Heart right ventricle (tissue), 16 donors: ENCODE data around the gene PLPP4. TPM values are rescaled to one million over a fixed set of nuclear protein-coding genes. Genes with fewer than 3 reads are reported as not detected.

ENCODE experiments used
- ATAC-seq, 8 donors: fragments of 200-7000 bp; cut with Tn5 transposase; one replicate each; pipeline ENCODE4 v1.9.1; 2020; ENCODE audit warnings: mild to moderate bottlenecking in 8 of 8, moderate library complexity in 8 of 8, moderate number of reproducible peaks in 1 of 8
- DNase-seq, 2 donors: peaks; one replicate each; pipeline ENCODE4 v3.0.0-alpha.2; 2020
- H3K27ac ChIP-seq, 10 donors: fragments of 200-600 bp; sonication (generic) in 2 of 10; one replicate each; pipeline versions ENCODE4 v1.5.0 to v1.8.0; 2020 to 2022; ENCODE audit warnings: mild to moderate bottlenecking in 3 of 10
- H3K27me3 ChIP-seq, 7 donors: fragments of 200-600 bp; one replicate each; pipeline ENCODE4 v1.8.0; 2021 to 2022; ENCODE audit warnings: mild to moderate bottlenecking in 2 of 7
- H3K36me3 ChIP-seq, 9 donors: fragments of 200-600 bp; sonication (generic) in 1 of 9; one replicate each; pipeline versions ENCODE4 v1.5.0 to v1.8.0; 2020 to 2022; ENCODE audit warnings: mild to moderate bottlenecking in 2 of 9
- H3K4me1 ChIP-seq, 9 donors: fragments of 200-600 bp; sonication (generic) in 1 of 9; one replicate each; pipeline versions ENCODE4 v1.5.0 to v1.8.0; 2020 to 2022; ENCODE audit warnings: mild to moderate bottlenecking in 4 of 9
- H3K4me3 ChIP-seq, 10 donors: fragments of 200-600 bp; sonication (generic) in 2 of 10; one replicate each; pipeline versions ENCODE4 v1.5.0 to v1.8.0; 2020 to 2022; ENCODE audit warnings: mild to moderate bottlenecking in 7 of 10, moderate library complexity in 2 of 10
- H3K9me3 ChIP-seq, 11 donors: fragments of 200-600 bp in 10 of 11; sonication (generic) in 2 of 11; one replicate each; pipeline versions ENCODE4 v1.5.0 to v1.8.0; 2013 to 2022; ENCODE audit warnings: mild to moderate bottlenecking in 2 of 11, control low read depth in 1 of 11, moderate library complexity in 1 of 11
- CTCF ChIP-seq, 9 donors: fragments of 200-600 bp; sonication (generic) in 2 of 9; IDR thresholded peaks; one replicate each; pipeline versions ENCODE4 v1.5.0 to v1.8.0; 2021 to 2022; ENCODE audit warnings: antibody characterized with exemption in 9 of 9, mild to moderate bottlenecking in 5 of 9, moderate library complexity in 1 of 9
- WGBS, 2 donors: extraction: QIAGEN DNeasy Blood & Tissue Kit; methylation state at CpG; one replicate each; pipeline ENCODE4 v1.1.7; 2013; ENCODE audit warnings: inconsistent platforms in 1 of 2; 5-methylcytosine and 5-hydroxymethylcytosine counted together
- intact Hi-C, 10 donors: fragments of 100-400 bp; cut with DNase I; formaldehyde crosslinking; loops; one replicate each; pipeline versions ENCODE4 v1.11.1 to v1.14.2; 2022
- polyA plus RNA-seq, 2 donors: library from polyadenylated mRNA; stranded (reverse); fragments of 200-250 nt; gene quantifications; one replicate each; pipeline ENCODE4 v1.2.3, GENCODE V29; 2013
- total RNA-seq, 10 donors: library from RNA; stranded (reverse); fragmentation: NEBNext Ultra II Directional in 3 of 10; extraction: Animal tissue kit (Norgen Biotek cat#: 25700) in 3 of 10; gene quantifications; one replicate each; pipeline versions ENCODE4 v1.2.1 to v1.2.4, GENCODE V29; 2021 to 2023
- donor health status: Arrhythmogenic right ventricular cardiomyopathy.
- donor health status: ischemic (EF 13 %, LVEDD 7.1; RV severe dilation, severe dysfunction).
- donor health status: healthy with polysubstance abuse.
- donor health status: DM: no; HTN: yes; CAD: no.
- donor health status: DM: no; HTN: no; CAD: no.
- donor health status: ischemic (EF 25% LVEDD 6.9; RV normal size, moderate dysfunction).
- donor health status: ischemic (EF 25% LVEDD 5.7; RV mildly dilated, moderate dysfunction).
- donor health status: healthy.
- donor health status: DM: yes; HTN: yes; CAD: no.
- donor health status: Ischemic cardiomyopathy.
- donor health status: ischemic (EF 35%, LVEDD 5.7; RV mildly dilated, moderate dysfunction).
- donor health status: nonischemic (EF 11% LVEDD 7.7; RV severe dilation, severe dysfunction).
- donor health status: DM: yes; HTN: yes; CAD: no.
- donor health status: PGD.
- donor health status: ischemic (EF 29% LVEDD 5.4; RV normal size, mild dysfunction).
- donor health status: nonischemic (EF 23%, LVEDD 6.1; RV moderate dilation, normal function).

The PLPP4 gene
- total and polyA plus RNA-seq, 12 donors: not detected

- DNase-seq: no peak
- Histone ChIP-seq H3K4me1 (no peaks in the 10 kb centered on the region), H3K36me3 (no peaks in the 10 kb centered on the region), H3K27ac (no peak overlapping the region), H3K9me3 (peaks cover 0 to 15% (median 4%) of the 10 kb centered on the region in 11 donors), H3K27me3 (no peaks in the 10 kb centered on the region), H3K4me3 (no peak overlapping the region)
- no peak for ATAC-seq
- 81 to 90% methylated on average over 1 of the region's 1 CpG for WGBS, 2 donors
- intact Hi-C loops: no loop called here
- TF ChIP-seq CTCF (IDR thresholded peaks at IDR 0.05): no peak
Measured at GRCh38 chr10:120530699-120531098, 73.7 kb downstream of the PLPP4 start.

DNA sequence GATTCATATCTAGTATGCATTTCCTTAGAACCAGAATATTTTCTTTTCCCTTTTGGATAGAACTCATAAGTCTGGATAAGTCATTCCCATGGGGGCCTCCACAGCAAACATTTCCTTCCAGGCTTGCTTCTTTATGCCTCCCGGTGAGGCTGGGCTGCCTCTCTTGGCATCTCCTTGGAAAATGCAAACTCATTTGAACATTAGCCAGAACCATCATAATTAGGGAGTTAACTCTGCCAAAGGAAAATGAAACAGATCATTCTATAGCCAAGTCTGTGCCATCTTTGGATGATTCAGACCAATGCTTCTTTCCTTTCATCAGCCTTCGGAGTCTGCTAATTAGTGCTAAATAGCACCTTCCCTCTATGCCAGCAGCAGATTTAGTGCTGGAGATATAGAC lies 81.1 kb downstream of the PLPP4 start:
- DNase-seq (no peak), ATAC-seq (no peak)
- Histone ChIP-seq H3K4me1 (no peaks in the 10 kb centered on the region), H3K27ac (no peak overlapping the region), H3K27me3 (no peaks in the 10 kb centered on the region), H3K9me3 (peaks cover 0 to 15% (median 4%) of the 10 kb centered on the region in 11 donors), H3K4me3 (no peak overlapping the region), H3K36me3 (no peaks in the 10 kb centered on the region)
- no peak for TF ChIP-seq CTCF (IDR thresholded peaks at IDR 0.05)
- WGBS, 2 donors: 49 to 73% methylated on average over 2 of the region's 2 CpGs
- intact Hi-C loops: no loop called here

DNA sequence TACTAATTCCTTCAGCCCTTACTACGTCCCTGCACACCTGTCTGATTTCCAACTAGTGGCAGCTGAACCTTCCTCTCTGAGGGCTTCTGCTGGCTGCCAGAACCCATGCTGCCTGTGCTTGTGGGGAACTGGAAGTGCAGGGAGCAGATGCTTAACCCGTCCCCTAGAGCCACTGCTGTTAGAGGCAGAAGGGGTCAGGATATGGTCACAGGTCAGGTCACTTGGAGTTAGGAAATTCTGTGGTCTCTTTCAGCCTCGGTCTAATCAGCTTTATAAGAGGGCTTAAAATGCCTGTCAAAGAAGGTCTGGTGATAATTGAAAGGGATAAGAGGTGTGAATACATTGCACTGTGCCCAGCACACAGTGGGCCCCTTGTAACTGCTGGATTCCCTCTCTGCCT lies 82.0 kb downstream of the PLPP4 start:
- Histone ChIP-seq H3K27me3 (no peaks in the 10 kb centered on the region), H3K4me1 (no peaks in the 10 kb centered on the region), H3K9me3 (peaks cover 0 to 12% (median 4%) of the 10 kb centered on the region in 11 donors), H3K4me3 (no peak overlapping the region), H3K27ac (no peak overlapping the region), H3K36me3 (no peaks in the 10 kb centered on the region)
- 18 to 27% methylated on average over 3 of the region's 3 CpGs for WGBS, 2 donors
- TF ChIP-seq CTCF (IDR thresholded peaks at IDR 0.05): no peak
- ATAC-seq (no peak), DNase-seq (no peak)
- intact Hi-C loops: no loop called here

GRCh38 chr10:120540486-120540885 lies 83.5 kb downstream of the PLPP4 start:
- ATAC-seq: no peak
- peaks cover 0 to 4% (median 0%) of the 10 kb centered on the region in 7 donors for H3K27me3 ChIP-seq
- H3K4me1 ChIP-seq: no peaks in the 10 kb centered on the region
- no peak for TF ChIP-seq CTCF (IDR thresholded peaks at IDR 0.05)
- H3K4me3 ChIP-seq: no peak overlapping the region
- no peaks in the 10 kb centered on the region for H3K36me3 ChIP-seq
- intact Hi-C loops: no loop called here
- H3K9me3 ChIP-seq: no peaks in the 10 kb centered on the region
- no peak overlapping the region for H3K27ac ChIP-seq
- 87 to 96% methylated on average over 3 of the region's 3 CpGs for WGBS, 2 donors
- no peak for DNase-seq
